ENCODE results near the gene SLC37A1. TPM values are rescaled to one million over a fixed set of nuclear protein-coding genes. Genes with fewer than 3 reads are reported as not detected.

Gene SLC37A1
- total RNA-seq, 1 donor from 2014 or later = 60.2 TPM

DNA sequence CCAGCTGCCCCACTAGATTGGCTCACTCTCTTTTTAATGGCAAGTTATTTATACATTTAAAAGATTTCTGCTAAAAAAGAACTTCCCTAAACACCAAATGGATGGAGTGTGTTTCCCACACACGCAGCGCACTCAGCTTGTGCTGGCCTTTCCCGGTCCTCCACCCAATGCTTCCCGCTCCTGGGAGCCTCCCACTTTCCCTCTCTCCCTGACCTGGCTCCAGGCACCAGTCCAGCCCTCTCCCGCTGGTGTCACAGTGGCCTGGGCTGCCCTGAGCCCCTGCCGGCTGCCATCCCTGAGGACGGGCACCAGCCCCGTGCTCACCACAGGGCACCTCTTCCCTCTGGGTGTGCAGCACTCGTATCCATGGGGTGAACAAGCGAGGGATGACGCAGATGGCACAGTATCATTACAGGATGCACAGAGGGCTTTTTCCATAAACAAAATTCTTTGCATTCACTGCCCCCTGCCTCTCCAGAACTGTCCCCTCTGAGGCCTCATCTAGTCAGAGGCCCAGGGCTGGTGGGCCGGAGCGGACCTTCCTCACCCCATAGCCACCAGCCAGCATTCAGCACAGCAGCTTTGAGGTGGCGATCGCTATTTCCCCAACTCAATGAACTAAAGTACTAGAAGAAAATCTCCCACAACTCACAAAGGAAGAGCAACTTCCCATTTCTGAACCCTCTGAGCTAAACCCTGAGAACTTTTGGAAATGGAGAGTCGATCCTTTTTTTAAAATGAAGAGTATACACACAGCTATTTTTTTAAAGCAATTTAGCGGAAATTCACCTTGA, 68.5 kb downstream of the SLC37A1 start:
- Mint-ChIP-seq H3K27me3 (peaks cover 3% of the 10 kb centered on the region), H3K9me3 (ENCODE audit: low read depth) (peaks cover 9% of the 10 kb centered on the region), H3K36me3 (ENCODE audit: insufficient read depth) (peaks cover 19% of the 10 kb centered on the region), H3K4me1 (ENCODE audit: low read depth) (peaks cover 2% of the 10 kb centered on the region), H3K4me3 (ENCODE audit: low read depth) (no peak overlapping the region), H3K27ac (no peak overlapping the region)
- DNase-seq (ENCODE audit: low spot score, unreplicated experiment) = no peak
- no peak for TF ChIP-seq CTCF (IDR thresholded peaks at IDR 0.05; ENCODE audit: unreplicated experiment)

- peaks cover 3% of the 10 kb centered on the region for H3K27me3 Mint-ChIP-seq
- peaks cover 2% of the 10 kb centered on the region for H3K4me1 Mint-ChIP-seq (ENCODE audit: low read depth)
- no peak overlapping the region for H3K27ac Mint-ChIP-seq
- no peak for DNase-seq (ENCODE audit: low spot score, unreplicated experiment)
- peaks cover 12% of the 10 kb centered on the region for H3K36me3 Mint-ChIP-seq (ENCODE audit: insufficient read depth)
- TF ChIP-seq CTCF (IDR thresholded peaks at IDR 0.05; ENCODE audit: unreplicated experiment) = no peak
- H3K4me3 Mint-ChIP-seq (ENCODE audit: low read depth) = no peak overlapping the region
- peaks cover 2% of the 10 kb centered on the region for H3K9me3 Mint-ChIP-seq (ENCODE audit: low read depth)
Measured at GRCh38 chr21:42582787-42583476, 69.3 kb downstream of the SLC37A1 start.

DNA sequence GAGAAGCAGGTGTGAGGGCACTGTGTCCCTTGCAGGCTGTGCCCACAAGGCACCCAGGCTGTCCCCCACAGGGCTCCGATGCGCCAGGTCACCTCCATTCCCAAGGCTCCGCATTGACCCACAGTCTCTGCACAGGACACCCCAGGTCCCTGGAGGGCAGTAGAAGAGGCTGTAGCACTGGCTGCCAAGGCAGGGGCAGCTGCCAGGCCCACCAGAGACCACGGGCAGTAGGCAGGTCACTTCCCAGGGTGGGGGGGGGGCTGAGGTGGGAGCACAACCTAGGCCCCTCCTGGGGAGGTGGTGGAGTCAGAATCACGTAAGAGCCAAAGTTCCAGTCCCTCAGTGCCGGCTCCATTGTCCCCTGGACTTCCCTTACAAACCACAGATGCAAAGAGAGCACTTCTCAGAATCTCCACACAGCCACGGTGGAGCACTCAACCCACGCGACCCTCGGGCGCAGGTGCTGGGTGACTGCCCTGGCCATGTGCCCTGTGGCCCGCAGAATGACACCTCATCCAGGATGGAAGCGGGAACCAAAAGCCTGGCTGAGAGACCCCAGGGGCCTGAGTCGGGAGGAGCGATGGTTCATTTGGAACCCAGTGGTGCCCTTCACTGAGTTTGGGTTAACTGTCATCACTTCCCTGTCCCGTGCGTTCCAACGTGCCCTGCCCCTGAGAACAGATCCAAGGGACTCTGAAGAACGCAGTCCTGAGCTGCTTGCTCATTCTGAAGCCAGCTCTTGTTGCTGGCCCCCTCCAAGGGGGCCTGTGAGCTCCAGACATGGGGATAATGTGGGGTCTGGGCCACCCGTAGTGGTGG, 70.0 kb downstream of the SLC37A1 start:
- peaks cover 3% of the 10 kb centered on the region for H3K27me3 Mint-ChIP-seq
- peaks cover 4% of the 10 kb centered on the region for H3K36me3 Mint-ChIP-seq (ENCODE audit: insufficient read depth)
- TF ChIP-seq CTCF (IDR thresholded peaks at IDR 0.05; ENCODE audit: unreplicated experiment) = no peak
- H3K4me3 Mint-ChIP-seq (ENCODE audit: low read depth) = no peak overlapping the region
- H3K9me3 Mint-ChIP-seq (ENCODE audit: low read depth) = no peaks in the 10 kb centered on the region
- DNase-seq (ENCODE audit: low spot score, unreplicated experiment) = no peak
- no peak overlapping the region for H3K27ac Mint-ChIP-seq
- H3K4me1 Mint-ChIP-seq (ENCODE audit: low read depth) = peaks cover 2% of the 10 kb centered on the region

- Mint-ChIP-seq H3K27me3 (peaks cover 3% of the 10 kb centered on the region), H3K4me3 (ENCODE audit: low read depth) (no peak overlapping the region), H3K4me1 (ENCODE audit: low read depth) (peaks cover 2% of the 10 kb centered on the region), H3K36me3 (ENCODE audit: insufficient read depth) (peaks cover 3% of the 10 kb centered on the region), H3K9me3 (ENCODE audit: low read depth) (no peaks in the 10 kb centered on the region), H3K27ac (no peak overlapping the region)
- no peak for DNase-seq (ENCODE audit: low spot score, unreplicated experiment)
- no peak for TF ChIP-seq CTCF (IDR thresholded peaks at IDR 0.05; ENCODE audit: unreplicated experiment)
Measured at GRCh38 chr21:42584296-42584641, 70.6 kb downstream of the SLC37A1 start.

DNA sequence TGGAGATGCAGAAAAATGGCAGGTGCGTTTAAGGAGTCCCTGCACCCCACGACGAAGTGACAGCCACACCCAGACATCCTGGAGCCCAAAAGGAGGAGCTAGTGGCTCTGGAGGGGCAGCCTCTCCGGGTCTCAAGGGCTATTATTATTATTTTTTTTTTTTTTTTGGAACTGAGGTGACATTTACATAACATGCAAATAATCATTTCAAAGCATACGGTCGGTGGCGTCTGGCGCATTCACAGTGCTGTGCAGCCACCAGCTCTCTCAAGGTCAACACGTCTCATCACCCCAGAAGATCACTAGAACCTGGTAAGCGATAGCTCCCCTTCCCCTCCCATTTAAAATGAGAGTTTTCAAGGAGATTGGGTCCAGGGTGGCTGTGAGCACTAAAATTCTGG, 72.2 kb downstream of the SLC37A1 start:
- H3K27ac Mint-ChIP-seq = no peak overlapping the region
- no peak for TF ChIP-seq CTCF (IDR thresholded peaks at IDR 0.05; ENCODE audit: unreplicated experiment)
- H3K36me3 Mint-ChIP-seq (ENCODE audit: insufficient read depth) = no peaks in the 10 kb centered on the region
- no peak overlapping the region for H3K4me3 Mint-ChIP-seq (ENCODE audit: low read depth)
- no peak for DNase-seq (ENCODE audit: low spot score, unreplicated experiment)
- peaks cover 3% of the 10 kb centered on the region for H3K27me3 Mint-ChIP-seq
- H3K4me1 Mint-ChIP-seq (ENCODE audit: low read depth) = peaks cover 4% of the 10 kb centered on the region
- H3K9me3 Mint-ChIP-seq (ENCODE audit: low read depth) = no peaks in the 10 kb centered on the region
